AG08396 (cell line): ENCODE data around the gene KCNH8.

Experiments used
- DNase-seq: peaks from one replicate; pipeline ENCODE4 v3.0.0; 2012; ENCODE audit warnings: low spot score, mixed read lengths

The KCNH8 gene

DNA sequence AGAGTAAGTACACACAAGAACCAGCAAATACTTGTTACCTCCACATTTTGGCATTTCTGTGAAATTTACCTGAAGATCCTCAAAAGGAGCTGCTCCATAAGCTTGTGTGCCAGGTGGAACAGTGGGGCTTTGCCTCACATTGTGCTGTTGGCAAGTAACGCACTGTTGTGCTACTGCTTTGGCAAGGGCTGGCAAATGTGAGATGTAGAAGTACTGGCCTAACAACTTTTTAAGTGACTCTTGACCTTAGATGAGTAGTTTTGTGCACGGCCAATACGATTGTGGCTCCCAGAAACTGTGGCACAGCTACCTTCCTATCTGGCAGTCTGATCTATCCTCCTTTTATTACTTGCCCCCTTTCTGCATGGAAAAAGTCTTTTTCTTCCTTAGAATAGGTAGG, 337.0 kb downstream of the KCNH8 start:
- no peak for DNase-seq

DNA sequence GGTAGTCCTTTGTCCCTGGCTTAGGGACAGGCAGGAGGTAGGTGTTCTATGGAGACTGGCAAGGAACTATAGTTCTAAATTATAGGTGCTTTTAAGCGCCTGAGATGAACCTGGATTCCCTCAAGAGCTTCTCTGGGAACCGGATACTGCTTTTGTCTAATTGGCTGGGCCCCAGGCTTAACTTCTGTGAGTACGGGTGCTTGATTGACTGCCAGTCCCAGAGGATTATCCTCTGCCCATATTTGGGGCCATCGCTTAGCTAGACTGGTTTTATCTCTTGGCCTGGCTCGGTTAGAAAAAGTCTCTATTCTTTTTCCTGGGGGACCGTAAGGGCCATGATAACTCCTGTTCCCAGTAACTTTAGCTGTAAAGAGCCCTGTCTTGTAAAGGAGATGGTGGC, 339.1 kb downstream of the KCNH8 start:
- DNase-seq: no peak

DNA sequence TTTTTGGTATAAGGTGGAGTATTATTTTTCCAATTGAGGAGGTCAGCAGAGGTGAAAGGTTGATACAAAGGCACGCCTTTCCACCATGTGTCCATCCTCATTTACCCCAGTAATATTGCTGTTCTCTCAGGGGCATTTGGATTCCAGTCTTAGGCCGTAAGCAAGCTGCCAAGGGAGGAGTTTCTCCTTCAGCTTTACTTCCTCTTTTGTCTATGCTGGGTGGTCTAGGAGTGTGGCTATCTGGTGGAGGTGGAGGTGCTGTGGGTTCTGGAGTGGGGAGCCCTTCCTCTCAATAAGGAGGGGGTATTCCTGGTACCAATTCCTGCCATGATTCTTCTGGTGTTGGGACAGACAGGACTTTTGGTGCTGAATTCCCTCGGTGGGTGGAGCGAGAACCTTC, 340.6 kb downstream of the KCNH8 start:
- DNase-seq: no peak

- no peak for DNase-seq
Measured at GRCh38 chr3:19489936-19490335, 341.6 kb downstream of the KCNH8 start.

- no peak for DNase-seq
Measured at GRCh38 chr3:19506171-19506570, 357.9 kb downstream of the KCNH8 start.

GRCh38 chr3:19522305-19522704, 374.0 kb downstream of the KCNH8 start:
- DNase-seq: no peak

DNA sequence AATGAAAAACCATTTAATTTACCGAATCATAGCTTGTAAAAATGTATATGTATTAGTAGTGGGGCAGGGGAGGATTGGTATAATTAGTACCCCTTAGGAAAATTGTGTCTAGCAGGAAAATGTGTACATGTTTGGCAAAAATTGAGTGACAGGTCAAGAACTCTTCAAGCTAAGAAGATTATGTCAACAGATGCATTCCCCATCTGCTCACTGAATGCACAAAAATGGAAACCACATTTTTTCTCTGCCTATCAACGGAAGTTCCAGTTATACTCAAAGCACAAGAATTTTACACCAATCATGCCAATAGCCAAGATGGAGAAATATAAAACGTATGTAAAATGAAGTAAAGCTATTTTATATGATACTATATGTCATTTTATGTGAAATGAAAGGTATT, 377.8 kb downstream of the KCNH8 start:
- no peak for DNase-seq

DNA sequence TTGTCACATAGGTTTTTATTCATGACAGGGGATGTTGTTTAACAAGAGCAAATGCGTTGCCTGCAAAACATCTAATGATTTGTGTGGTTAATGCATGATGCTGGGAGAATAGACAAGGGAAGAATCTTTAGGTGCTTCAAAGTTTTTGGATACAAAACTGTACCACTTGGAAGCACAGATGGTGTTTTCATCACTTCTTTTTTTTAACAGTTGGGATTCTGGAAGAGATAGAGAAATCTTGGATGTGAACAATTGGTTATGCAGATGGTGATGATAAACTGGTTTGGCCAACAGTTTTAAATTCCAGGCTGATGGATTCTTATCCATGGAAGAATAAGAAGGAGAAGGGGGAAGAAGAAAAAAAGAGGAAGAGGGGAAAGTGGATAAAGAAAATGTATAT, 379.4 kb downstream of the KCNH8 start:
- no peak for DNase-seq

GRCh38 chr3:19531426-19531825, 383.1 kb downstream of the KCNH8 start:
- DNase-seq: no peak

GRCh38 chr3:19539518-19540392, 391.4 kb downstream of the KCNH8 start:
- DNase-seq: no peak

DNA sequence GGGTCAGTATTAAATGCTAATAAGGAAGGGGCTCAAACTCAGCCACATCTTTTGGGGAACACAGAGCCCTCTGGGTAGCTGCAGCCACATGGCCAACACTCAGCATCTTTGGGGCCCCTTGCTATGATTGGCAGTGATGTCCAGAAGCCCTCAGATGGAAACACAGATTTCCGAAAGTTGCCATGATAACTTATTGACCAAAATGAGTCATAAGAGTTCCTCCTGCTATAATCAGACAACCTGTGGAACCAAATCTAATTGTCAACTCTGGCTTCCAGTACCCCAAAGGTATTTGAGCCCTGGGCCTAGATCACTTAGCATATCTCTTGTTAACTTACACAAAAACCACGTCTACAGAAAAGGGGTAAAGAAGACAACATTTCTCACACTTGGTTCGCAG, 392.2 kb downstream of the KCNH8 start:
- no peak for DNase-seq

DNA sequence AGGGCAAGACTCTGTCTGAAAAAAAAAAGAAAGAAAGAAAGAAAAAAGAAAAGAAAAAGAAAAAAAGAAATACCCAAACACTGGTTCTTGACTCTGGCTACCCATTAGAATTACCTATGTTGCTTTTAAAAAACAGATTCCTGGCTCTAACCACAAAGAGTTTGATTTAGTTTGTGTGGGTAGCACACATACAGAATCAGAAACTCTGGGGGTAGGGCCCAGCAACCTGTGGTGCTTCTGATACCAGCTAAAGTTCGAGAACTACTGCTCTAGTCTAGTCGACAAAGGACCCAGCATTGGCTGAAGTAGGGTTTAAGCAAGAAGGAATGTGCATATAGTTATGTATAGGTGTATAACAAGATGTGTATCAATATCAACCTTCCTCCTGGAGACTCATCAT, 393.0 kb downstream of the KCNH8 start:
- no peak for DNase-seq

DNA sequence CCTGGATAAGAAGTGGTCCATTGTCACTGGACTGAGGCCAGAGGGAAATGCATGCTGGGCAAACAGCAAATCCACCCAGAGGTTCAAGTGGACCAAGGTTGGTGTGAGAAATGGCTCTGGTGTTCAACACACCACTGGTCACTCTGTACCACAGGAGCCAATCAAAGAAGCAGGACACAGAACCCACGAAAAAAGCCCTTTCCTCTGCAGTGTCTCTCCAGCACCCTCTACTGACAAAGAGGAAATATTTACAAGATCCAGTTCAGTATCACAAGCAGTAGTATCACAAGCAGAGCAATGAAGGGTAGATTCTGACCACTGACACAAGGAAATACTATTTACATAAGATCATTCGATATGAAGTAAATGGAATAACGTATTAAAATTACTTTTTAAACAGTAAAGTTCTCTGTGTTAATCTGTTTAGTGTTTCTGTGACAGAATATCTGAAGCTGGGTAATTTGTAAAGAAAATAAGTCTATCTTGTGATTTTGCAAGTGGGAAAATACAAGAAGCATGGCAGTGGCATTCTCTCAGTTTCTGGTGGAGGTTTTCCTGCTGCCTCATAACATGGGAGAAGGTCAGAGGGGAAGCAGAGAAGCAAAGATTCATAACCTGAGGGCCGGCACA, 395.0 kb downstream of the KCNH8 start:
- DNase-seq: no peak

GRCh38 chr3:19547665-19548464, 399.6 kb downstream of the KCNH8 start:
- DNase-seq: no peak

GRCh38 chr3:19559724-19560442, 411.6 kb downstream of the KCNH8 start:
- DNase-seq: no peak

DNA sequence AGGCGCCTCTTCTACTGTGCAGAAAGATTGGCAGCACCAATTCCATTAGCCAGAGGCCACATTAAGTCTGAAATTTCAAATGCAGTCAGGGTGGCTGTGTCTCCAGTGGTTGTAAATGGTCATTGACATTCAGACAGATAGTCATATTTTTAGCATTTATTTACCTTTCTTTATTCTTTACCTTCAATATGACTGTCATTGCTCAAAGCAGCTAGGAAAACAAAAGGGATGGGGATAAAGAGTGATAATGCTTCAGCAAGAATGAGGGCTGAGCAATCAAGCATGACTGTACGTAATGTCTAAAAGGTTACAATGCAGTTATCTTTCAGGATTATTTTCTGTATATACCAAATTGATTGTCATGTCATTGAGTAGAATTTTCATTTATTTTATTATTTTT, 425.3 kb downstream of the KCNH8 start:
- no peak for DNase-seq

DNA sequence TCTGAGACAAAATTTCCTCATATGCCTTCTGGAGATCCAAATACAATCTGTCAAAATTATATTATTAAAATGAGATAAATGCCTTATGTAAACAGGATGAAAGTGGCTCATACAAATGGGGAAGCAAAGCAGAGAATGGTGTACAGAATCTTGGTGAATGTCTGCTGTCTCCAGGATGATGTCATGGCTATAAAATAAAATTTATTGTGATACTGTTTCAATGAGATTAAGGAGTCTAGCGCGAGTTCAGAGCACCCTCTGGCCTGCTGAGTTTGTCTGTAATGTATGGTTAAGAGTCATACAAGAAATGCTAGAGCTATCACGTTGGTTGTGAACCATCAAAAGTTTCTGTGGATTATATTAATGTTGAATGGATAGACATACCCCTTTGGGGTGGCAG, 426.0 kb downstream of the KCNH8 start:
- DNase-seq: no peak

GRCh38 chr3:19576343-19576742, 428.0 kb downstream of the KCNH8 start:
- DNase-seq: no peak
